Uterus (tissue), 4 donors: Measurements from ENCODE around the gene HPSE2. TPM values are rescaled to one million over a fixed set of nuclear protein-coding genes. Genes with fewer than 3 reads are reported as not detected.
"Not testable (repeated sequence)": the region's sequence is repeated elsewhere in the genome, so short reads cannot be mapped to it uniquely, and the experiment has no call there.

Experiments
- DNase-seq, 2 donors: peaks; one replicate each; pipeline ENCODE4 v3.0.0-alpha.2; 2019 to 2020
- H3K27ac ChIP-seq, 2 donors: fragments of 200-600 bp; sonication (generic); 1 replicate in 1 of 2; 2 replicates in 1 of 2; pipeline ENCODE4 v1.5.1; 2016 to 2018
- H3K27me3 ChIP-seq, 2 donors: fragments of 200-600 bp; sonication (generic); one replicate each; pipeline ENCODE4 v1.5.1; 2018 to 2019; ENCODE audit warnings: control low read depth in 1 of 2
- H3K36me3 ChIP-seq, 2 donors: fragments of 200-600 bp; sonication (generic); one replicate each; pipeline ENCODE4 v1.5.1; 2019; ENCODE audit warnings: control low read depth in 1 of 2
- H3K4me1 ChIP-seq, 2 donors: fragments of 200-600 bp; sonication (generic); one replicate each; pipeline ENCODE4 v1.5.1; 2018 to 2019; ENCODE audit warnings: control low read depth in 1 of 2
- H3K4me3 ChIP-seq, 2 donors: fragments of 200-600 bp; sonication (generic); 1 replicate in 1 of 2; 2 replicates in 1 of 2; pipeline ENCODE4 v1.5.1; 2018 to 2019; ENCODE audit warnings: mild to moderate bottlenecking in 1 of 2
- H3K9me3 ChIP-seq, 2 donors: fragments of 200-600 bp; sonication (generic); one replicate each; pipeline ENCODE4 v1.5.1; 2019; ENCODE audit warnings: control low read depth in 1 of 2
- CTCF ChIP-seq, 4 experiments: fragments of 200-600 bp in 2 of 4; fragments of 450-650 bp in 2 of 4; sonication (generic) in 2 of 4; IDR thresholded peaks; one replicate each; pipeline ENCODE4 v1.5.1; 2016 to 2019; ENCODE audit warnings: antibody characterized with exemption in 4 of 4, mild to moderate bottlenecking in 2 of 4, moderate library complexity in 1 of 4
- POLR2A ChIP-seq, 2 donors: fragments of 450-650 bp; IDR thresholded peaks; one replicate each; pipeline ENCODE4 v1.6.1; 2016; ENCODE audit warnings: antibody characterized with exemption in 2 of 2, mild to moderate bottlenecking in 1 of 2, moderate library complexity in 1 of 2
- intact Hi-C: fragments of 100-400 bp; cut with DNase I; formaldehyde crosslinking; loops from one replicate; pipeline ENCODE4 v1.15.1; 2023; ENCODE audit warnings: low total_unique reads
- total RNA-seq, 4 donors: library from RNA; depleted of rRNA in 3 of 4; stranded (reverse); fragments of >200 nt in 3 of 4; gene quantifications; one replicate each; pipeline versions ENCODE4 v1.1.0 to v1.2.4, GENCODE V29; 2014 to 2023
- donor health status: DM: yes; HTN: yes; CAD: no.

The HPSE2 gene
- total RNA-seq, 4 donors from 2014 or later, result 7.0 to 13.6 (median 7.7) TPM; not detected in 1

GRCh38 chr10:98511876-98512275 lies 723.8 kb downstream of the HPSE2 start:
- H3K9me3 ChIP-seq, result no peaks in the 10 kb centered on the region
- no peak for DNase-seq
- intact Hi-C loops, result no loop called here
- no peak overlapping the region for H3K27ac ChIP-seq
- no peak for TF ChIP-seq CTCF (IDR thresholded peaks at IDR 0.05)
- no peak for TF ChIP-seq POLR2A (IDR thresholded peaks at IDR 0.05)
- no peaks in the 10 kb centered on the region for H3K27me3 ChIP-seq
- no peak overlapping the region for H3K4me3 ChIP-seq
- H3K36me3 ChIP-seq, result no peaks in the 10 kb centered on the region
- H3K4me1 ChIP-seq, result no peaks in the 10 kb centered on the region

GRCh38 chr10:98510412-98510995 lies 725.1 kb downstream of the HPSE2 start:
- H3K4me1 ChIP-seq, result no peaks in the 10 kb centered on the region
- TF ChIP-seq POLR2A (IDR thresholded peaks at IDR 0.05) (no peak), CTCF (IDR thresholded peaks at IDR 0.05) (no peak)

GRCh38 chr10:98509745-98510144 lies 725.9 kb downstream of the HPSE2 start:
- Histone ChIP-seq H3K4me1 (no peaks in the 10 kb centered on the region), H3K27ac (no peak overlapping the region), H3K27me3 (no peaks in the 10 kb centered on the region), H3K4me3 (no peak overlapping the region), H3K9me3 (no peaks in the 10 kb centered on the region), H3K36me3 (no peaks in the 10 kb centered on the region)
- intact Hi-C loops, result no loop called here
- no peak for DNase-seq
- no peak for TF ChIP-seq CTCF (IDR thresholded peaks at IDR 0.05)
- no peak for TF ChIP-seq POLR2A (IDR thresholded peaks at IDR 0.05)

More at GRCh38 chr10:98510412-98510995, 725.1 kb downstream of the HPSE2 start:
- intact Hi-C loops, result no loop called here
- no peak for DNase-seq
- Histone ChIP-seq H3K27ac (no peak overlapping the region), H3K9me3 (no peaks in the 10 kb centered on the region), H3K4me3 (no peak overlapping the region), H3K27me3 (no peaks in the 10 kb centered on the region), H3K36me3 (no peaks in the 10 kb centered on the region)

- H3K9me3 ChIP-seq, H3K4me1 ChIP-seq, H3K4me3 ChIP-seq, DNase-seq, H3K27ac ChIP-seq, H3K27me3 ChIP-seq, H3K36me3 ChIP-seq, intact Hi-C loops: not testable (repeated sequence)
Measured at GRCh38 chr10:98502535-98502934, 733.1 kb downstream of the HPSE2 start.

- no peak for TF ChIP-seq POLR2A (IDR thresholded peaks at IDR 0.05)
- TF ChIP-seq CTCF (IDR thresholded peaks at IDR 0.05), result no peak
- no peak for DNase-seq
- H3K4me3 ChIP-seq, result no peak overlapping the region
- H3K4me1 ChIP-seq, result no peaks in the 10 kb centered on the region
- H3K27ac ChIP-seq, result no peak overlapping the region
- no peaks in the 10 kb centered on the region for H3K36me3 ChIP-seq
- no peaks in the 10 kb centered on the region for H3K27me3 ChIP-seq
- intact Hi-C loops, result no loop called here
- peaks cover 0 to 6% of the 10 kb centered on the region in 2 donors for H3K9me3 ChIP-seq
Measured at GRCh38 chr10:98492763-98493162, 742.9 kb downstream of the HPSE2 start.
